Measurements from ENCODE around the gene SNX1. TPM values are rescaled to one million over a fixed set of nuclear protein-coding genes. Genes with fewer than 3 reads are reported as not detected.
"Not testable (repeated sequence)": the region's sequence is repeated elsewhere in the genome, so short reads cannot be mapped to it uniquely, and the experiment has no call there.

SNX1 gene, protein sequence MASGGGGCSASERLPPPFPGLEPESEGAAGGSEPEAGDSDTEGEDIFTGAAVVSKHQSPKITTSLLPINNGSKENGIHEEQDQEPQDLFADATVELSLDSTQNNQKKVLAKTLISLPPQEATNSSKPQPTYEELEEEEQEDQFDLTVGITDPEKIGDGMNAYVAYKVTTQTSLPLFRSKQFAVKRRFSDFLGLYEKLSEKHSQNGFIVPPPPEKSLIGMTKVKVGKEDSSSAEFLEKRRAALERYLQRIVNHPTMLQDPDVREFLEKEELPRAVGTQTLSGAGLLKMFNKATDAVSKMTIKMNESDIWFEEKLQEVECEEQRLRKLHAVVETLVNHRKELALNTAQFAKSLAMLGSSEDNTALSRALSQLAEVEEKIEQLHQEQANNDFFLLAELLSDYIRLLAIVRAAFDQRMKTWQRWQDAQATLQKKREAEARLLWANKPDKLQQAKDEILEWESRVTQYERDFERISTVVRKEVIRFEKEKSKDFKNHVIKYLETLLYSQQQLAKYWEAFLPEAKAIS
- polyA plus RNA-seq (ENCODE audit: insufficient read depth in 1 of 5, insufficient read length in 5 of 5, low replicate concordance in 1 of 5): 100 to 1,000 TPM; 103 to 138 (median 127) TPM
- long read RNA-seq, donor 1, transcript SNX1-208 (15 exons, 1,971 nt): major isoform, 20 of 67 reads
- long read RNA-seq, donor 1, partial matches to known transcripts: 43 of 67 reads
- long read RNA-seq, donor 1, other reads (novel, unspliced or antisense): 0 of 67 reads
- long read RNA-seq, donor 2, transcript SNX1-208 (15 exons, 1,971 nt): major isoform, 11 of 13 reads
- long read RNA-seq, donor 2, partial matches to known transcripts: 0 of 13 reads
- long read RNA-seq, donor 2, other reads (novel, unspliced or antisense): 0 of 13 reads
- long read RNA-seq, donor 3, transcript SNX1-208 (15 exons, 1,971 nt): major isoform, 17 of 30 reads
- long read RNA-seq, donor 3, partial matches to known transcripts: 11 of 30 reads
- long read RNA-seq, donor 3, other reads (novel, unspliced or antisense): 0 of 30 reads
- long read RNA-seq, donor 4, transcript SNX1-208 (15 exons, 1,971 nt): major isoform, 10 of 22 reads
- long read RNA-seq, donor 4, partial matches to known transcripts: 12 of 22 reads
- long read RNA-seq, donor 4, other reads (novel, unspliced or antisense): 0 of 22 reads
- long read RNA-seq, donor 5, transcript SNX1-208 (15 exons, 1,971 nt): major isoform, 11 of 39 reads
- long read RNA-seq, donor 5, partial matches to known transcripts: 25 of 39 reads
- long read RNA-seq, donor 5, other reads (novel, unspliced or antisense): 0 of 39 reads
- long read RNA-seq, donor 6, transcript SNX1-208 (15 exons, 1,971 nt): major isoform, 17 of 87 reads
- long read RNA-seq, donor 6, partial matches to known transcripts: 68 of 87 reads
- long read RNA-seq, donor 6, other reads (novel, unspliced or antisense): 0 of 87 reads
- long read RNA-seq, donor 7, transcript SNX1-208 (15 exons, 1,971 nt): major isoform, 22 of 31 reads
- long read RNA-seq, donor 7, partial matches to known transcripts: 8 of 31 reads
- long read RNA-seq, donor 7, other reads (novel, unspliced or antisense): 0 of 31 reads
- long read RNA-seq, donor 8, transcript SNX1-208 (15 exons, 1,971 nt): major isoform, 13 of 29 reads
- long read RNA-seq, donor 8, partial matches to known transcripts: 15 of 29 reads
- long read RNA-seq, donor 8, other reads (novel, unspliced or antisense): 0 of 29 reads

DNA sequence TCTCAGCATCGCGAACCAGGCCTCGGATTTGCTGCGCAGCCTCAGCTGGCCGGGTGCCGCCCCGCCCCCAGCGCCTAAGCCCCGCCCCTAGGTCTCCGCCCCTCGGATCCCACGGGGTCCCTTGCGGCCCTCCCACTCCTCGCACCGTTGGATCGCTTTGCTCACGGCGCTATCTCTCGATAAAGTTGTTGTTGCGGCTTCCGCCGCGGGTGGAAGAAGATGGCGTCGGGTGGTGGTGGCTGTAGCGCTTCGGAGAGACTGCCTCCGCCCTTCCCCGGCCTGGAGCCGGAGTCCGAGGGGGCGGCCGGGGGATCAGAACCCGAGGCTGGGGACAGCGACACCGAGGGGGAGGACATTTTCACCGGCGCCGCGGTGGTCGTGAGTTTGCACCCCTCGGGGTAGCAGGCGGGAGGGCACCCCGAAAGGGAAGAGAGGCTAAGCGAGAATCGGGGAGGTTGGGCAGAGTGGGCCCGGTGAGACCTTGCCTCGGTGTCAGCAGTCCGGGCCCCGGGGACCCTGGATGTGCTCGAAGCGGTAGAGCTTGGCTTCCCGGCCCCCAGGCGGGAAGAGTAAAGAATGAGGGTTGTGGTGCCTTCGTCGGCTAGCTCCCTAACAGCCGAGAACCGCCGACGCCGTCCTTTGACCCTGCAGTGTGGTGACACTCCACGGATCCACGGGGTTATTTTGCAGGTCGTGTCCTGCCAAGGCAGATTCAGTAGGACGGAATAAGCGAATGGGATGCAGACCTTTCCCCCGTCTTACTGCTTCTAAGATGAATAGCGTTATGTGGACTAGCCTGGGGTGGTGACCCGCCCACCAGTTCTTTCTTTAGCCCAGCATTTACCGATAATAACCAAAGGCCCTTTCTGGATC lies at the start of gene SNX1:
TSS of gene SNX1 (plus strand) at position 188 of the 873 bp plus-strand sequence. CDS start at position 220, 32 bp downstream.
- peak; percentile 92 for DNase-seq

DNA sequence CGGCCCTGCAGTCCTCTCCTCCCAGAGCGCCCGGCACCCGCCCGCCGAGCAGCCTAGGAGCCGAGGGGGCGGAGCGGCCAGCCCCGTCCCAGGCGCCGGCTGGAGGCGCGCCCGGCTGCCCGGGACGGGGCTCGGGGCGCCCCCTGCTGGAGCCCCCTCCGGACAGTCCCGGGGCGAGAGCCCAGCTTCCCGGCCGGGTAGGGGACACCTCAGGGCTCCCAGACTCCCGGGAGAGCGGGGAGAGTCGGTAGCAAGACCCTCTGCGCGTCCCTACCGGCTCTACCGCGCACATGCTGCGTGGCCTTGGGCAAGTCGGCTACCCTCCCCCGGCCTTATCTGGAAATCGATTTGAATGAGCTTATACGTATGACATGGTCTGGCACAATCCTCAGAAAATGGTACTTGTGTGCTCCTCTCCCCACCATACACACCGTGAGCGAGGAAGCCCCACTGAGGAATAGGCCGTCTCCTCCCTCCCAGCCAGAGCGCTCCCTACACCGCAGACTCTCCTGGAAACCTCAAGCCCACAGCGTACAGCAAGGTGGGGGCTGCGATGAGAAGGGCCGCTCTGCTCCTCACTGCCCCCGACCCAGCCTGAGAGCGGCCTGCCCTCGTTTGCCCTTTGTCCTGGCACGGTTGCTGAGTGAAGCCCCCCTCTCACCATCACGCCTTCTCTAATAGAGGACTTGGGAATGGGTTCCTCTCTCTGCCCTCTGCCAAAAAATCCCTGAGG lies 49.2 kb upstream of the SNX1 start, which contains the start of gene DAPK2:
TSS of gene DAPK2 (minus strand) at position 65 of the 733 bp plus-strand sequence. CDS start 6,224 bp downstream, outside the sequence.
- DNase-seq: peak; percentile 65

DNA sequence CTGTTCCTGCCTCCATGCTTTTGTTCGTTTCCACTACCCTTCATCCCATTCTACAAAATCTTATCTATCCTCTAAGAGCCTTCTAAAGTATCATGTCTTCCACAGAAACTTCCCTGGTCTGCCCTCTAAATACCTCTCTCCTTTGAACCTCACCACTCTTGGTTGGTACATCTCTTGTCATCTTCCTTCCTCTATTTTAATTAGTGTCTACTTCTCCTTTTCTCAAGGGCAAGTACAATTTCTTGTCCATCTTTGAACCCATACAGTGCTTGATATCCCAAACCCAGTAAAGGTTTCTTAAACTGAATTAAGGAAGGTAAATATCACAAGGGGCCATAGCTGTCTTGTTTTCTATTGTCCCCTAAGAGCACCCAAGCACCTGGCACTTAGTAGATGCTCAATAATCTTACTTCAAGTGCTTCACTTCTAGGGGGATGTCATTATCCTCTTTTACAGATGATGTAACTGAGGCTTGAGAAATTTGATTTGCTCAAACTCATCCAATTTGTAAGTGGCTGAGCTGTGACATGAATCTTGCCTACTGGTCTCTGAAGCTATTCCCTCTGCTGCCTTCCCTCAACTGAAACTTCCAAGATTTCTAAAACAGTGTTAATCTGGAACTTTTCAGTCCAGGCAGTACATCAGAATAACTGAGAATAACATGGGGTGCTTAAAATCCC lies 46.9 kb upstream of the SNX1 start:
- no peak for DNase-seq

DNA sequence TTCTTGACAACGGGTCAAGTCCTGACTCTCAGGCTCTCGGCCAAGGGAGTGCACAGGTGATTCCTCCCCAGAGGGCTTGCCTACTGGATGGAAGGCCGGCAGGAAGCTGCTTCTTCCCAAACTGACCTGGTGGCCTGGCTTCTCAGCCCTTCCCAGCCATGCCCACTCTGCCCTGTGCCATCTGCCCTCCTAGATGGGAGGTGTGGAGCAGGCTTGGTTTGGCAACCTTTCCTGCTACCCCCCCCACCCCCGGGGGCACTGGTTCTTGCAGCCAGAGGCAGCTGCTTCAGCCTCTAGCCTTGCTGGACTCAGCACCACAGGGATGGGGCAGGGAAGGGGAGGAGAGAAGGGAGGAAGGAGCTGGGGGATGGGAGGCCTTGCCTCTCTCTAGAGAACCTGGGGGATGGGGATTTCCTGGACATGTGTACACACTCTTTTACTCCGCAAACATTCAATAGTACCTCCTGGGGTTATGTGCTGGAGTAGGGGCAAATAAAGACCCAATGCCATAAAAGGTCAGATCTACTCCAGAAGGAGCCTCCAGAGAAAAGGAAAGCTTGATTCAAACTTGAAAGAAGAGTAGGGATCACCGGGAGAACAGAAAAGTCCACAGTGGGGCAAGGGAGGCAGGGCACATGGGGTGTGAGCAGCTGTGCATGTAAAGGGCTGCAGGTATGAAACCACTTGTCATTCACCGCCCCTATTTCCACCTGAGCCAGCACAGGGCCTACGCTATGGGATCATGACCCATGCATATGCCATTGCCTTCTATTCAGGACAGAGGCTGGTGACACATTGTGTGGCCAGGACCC lies 45.3 kb upstream of the SNX1 start:
- no peak for DNase-seq

DNA sequence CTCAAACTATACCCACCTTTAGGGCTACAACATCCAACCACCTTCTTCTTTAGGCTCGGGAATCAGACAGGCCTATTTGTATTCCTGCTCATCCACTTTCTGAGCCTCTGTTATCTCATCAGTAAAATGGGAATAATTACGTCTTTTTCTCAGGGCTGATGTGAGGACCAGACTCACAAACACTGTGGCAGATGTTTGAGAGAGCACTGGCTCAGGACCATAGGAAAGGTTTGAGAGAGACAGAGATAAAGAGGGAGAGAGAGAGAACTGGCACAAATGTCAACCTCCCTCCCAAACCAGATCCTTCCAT lies 44.7 kb upstream of the SNX1 start:
- no peak for DNase-seq

DNA sequence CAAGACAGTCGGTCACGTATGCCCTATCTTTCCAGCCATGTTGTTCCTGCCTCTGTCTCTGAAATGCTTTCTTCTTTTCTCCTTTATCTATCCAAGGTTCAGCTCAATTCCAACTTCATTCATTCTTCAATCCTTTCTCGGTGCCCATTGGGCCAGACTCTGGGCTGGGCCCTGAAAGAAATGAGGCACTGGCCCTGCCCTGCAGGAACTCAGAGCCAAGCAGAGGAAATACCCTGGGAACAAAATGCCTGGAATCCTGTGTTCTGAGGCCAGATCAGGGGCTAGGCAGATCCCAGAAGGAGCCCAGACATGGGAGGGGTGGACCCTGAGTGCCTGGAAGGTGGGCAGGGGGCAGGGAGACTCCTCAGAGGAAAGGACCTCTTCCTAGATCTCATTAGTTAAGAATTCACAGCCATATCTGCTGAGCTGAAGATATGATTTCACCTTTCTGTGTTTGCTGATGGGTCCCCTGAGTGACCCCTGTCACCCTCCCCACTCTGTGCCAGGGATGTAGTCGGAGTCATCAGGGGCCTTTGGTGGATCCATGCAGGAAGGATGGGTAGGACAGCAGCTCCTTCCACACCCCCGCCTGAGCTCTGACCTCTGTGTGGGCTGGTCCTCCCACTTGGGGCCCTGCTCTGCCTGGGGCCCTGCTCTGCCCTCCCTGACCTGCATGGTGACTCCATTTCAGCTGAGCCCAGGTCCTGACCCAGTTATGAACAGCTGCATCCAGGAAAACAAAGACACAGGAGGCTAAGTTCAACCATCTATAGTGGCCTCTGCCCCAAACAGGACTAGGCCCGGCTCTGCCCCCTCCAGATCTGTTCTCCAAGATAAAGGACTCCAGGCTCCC lies 44.1 kb upstream of the SNX1 start:
- DNase-seq: no peak

DNA sequence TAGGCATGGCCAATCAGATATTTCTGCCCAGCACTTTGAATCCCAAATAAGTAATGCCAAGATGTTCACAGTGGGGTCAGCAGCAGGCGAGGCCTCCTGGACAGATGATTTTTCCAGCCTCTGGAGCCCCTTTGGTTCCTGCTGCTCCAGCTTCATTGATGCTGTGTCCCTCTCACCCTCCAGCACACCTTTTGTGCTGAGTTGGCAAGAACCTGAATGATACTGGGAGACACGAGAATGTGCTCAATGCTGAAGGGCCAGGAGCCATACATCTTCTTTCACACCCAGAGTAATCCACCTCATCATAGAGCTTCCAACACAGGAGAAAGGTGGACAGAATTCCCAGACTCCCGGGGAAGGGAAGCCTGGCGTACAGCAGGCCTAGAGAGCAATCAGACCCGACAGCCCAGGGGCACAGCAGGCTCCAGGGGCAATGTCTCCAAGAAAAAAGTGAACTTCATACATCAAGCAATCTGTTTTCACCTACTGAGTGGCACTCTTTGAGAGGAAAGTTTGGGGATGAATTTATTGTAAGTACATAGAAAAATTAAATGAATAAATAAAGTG lies 42.8 kb upstream of the SNX1 start:
- no peak for DNase-seq

DNA sequence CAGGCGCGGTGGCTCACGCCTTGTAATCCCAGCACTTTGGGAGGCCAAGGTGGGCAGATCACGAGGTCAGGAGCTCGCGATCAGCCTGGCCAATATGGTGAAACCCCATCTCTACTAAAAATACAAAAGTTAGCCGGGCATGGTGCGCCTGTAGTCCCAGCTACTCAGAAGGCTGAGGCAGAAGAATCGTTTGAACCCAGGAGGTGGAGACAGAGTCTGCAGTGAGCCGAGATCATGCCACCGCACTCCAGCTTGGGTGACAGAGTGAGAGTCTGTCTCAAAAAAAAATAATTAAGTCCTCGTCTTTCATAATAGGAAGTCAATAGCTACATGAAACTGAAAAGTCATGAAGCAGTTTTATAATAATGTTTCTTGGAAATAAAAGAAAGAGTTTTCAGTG lies 42.1 kb upstream of the SNX1 start:
- not testable (repeated sequence) for DNase-seq

DNA sequence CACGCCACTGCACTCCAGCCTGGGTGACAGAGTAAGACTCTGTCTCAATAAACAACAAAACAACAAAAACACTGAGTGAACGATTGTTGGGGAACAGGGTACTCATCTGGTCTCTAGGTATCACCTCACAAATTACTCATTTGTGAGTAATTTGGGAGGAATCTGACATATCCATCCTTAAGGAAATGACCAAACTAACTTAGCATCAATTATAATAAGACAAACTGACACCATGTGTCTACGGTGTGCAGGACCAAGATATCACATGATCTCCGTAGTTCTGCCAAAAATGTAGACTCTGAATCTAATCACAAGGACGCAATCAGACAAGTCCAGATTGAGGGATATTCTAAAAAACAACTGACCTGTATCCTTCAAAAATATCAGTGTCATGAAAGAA lies 37.5 kb upstream of the SNX1 start:
- no peak for DNase-seq

DNA sequence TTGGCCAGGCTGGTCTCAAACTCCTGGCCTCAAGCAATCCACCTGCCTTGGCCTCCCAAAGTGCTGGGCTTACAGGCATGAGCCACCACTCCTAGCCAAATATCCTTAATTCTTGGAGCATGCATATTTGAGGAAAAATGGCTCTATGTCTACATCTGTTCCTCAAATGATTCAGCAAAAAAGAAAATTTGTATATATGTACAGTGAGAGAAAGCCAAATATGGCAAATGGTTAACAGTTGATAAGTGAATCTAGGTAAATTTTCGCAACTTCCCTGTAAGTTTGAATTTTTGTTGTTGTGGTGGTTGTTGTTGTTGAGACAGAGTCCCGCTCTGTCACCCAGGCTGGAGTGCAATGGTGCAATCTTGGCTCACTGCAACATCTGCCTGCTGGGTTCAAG lies 36.7 kb upstream of the SNX1 start:
- not testable (repeated sequence) for DNase-seq

DNA sequence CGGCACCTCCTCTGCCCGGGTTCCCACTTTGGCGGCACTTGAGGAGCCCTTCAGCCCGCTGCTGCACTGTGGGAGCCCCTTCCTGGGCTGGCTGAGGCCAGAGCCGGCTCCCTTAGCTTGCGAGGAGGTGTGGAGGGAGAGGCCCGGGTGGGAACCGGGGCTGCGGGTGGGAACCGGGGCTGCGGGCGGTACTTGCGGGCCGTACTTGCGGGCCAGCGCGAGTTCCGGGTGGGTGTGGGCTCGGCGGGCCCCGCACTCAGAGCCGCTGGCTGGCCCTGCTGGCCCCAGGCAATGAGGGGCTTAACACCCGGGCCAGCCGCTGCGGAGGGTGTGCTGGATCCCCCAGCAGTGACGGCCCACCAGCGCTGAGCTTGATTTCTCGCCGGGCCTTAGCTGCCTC lies 35.1 kb upstream of the SNX1 start:
- DNase-seq: no peak

DNA sequence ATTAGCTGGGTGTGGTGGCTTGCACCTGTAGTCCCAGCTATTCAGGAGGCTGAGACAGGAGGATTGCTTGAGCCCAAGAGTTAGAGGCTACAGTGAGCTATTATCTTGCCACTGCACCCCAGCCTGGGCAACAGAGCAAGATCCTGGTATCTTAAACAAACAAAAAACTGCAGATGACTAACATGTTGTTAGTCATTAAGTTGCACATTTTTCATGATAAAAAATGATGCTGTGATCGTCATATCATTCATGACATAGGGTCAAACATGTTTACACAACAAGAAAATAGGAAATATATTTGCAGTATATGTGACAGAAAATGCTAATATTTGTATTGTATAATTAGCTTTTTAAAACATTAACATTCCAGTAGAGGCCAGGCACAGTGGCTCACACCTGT lies 29.3 kb upstream of the SNX1 start:
- DNase-seq: no peak

DNA sequence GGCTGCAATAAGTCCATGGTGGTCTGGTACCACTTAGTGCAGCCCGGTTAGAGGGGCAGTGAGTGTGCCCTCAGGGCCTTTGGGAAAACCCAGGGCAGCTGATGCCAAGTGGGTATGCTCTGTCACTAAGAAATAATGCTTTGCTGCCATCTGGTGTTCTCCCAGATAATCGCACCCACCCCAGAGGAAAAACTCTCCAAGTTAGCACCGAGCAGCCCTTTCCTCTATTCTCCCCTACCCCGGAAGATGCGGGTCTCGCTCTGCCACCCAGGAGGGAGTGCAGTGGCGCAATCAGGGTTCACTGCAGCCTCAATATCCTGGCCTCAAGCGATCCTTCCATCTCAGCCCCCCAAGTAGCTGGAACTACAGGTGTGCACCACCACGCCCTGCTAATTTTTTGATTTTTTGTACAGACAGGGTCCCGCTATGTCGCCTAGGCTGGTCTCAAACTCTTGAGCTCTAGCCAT lies 28.2 kb upstream of the SNX1 start:
- DNase-seq: peak; percentile 49 to 64

DNA sequence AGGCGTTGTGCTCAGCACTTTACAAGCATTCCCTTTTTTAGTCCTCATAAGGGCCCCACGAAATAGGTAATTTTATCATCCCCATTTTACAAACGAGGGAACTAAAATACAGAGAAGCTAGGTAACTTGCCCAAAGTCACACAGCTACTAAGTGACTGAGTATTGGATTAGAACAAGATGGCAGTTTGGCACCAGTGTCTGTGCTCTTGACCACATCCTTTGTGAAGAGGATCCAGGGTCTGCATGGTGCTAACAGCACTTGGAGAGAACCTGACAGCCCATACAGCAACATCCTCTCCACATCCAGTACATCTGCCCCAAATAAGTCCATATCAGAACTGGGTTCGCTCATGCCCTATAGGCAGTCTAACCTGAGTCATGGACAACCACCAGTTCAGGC lies 27.6 kb upstream of the SNX1 start:
- no peak for DNase-seq

DNA sequence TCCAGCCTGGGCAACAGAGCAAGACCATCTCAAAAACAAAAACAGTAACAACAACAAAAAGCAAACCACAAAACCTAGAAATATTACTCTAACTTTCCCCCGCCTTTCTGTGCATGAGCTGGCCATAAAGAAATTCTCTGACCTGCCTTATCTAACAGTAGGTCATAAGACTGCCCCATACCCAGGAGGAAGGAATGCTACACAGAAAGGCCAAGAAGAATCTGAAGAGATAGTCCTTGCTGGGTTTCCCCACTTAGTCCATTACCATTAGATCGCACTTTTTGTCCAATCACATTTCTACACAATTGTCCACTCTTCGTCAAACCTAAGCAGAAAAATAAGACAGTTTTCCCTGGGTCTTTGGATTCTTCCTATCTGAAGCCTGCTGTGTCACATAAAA lies 25.7 kb upstream of the SNX1 start:
- no peak for DNase-seq
